Left kidney (tissue), 1 donor: ENCODE measurements around the gene NPHP1. TPM values are rescaled to one million over a fixed set of nuclear protein-coding genes. Genes with fewer than 3 reads are reported as not detected.

ENCODE experiments used
- polyA plus RNA-seq: library from polyadenylated mRNA; unstranded; fragments of 120-200 nt; gene quantifications from one replicate; pipeline ENCODE4 v1.2.1, GENCODE V29; 2013; ENCODE audit not compliant: insufficient read length

The NPHP1 gene
- polyA plus RNA-seq, 1 donor: 22.9 TPM

Other genes starting within 250 kb of the NPHP1 start
- 15.2 TPM for gene MALL, start 89.2 kb downstream of the NPHP1 start, polyA plus RNA-seq
- gene MTLN, start 7.5 kb upstream of the NPHP1 start, polyA plus RNA-seq: 9.8 TPM